Astrocyte of the cerebellum (primary cell): Measurements from ENCODE around the gene PMFBP1.

Experiments used
- DNase-seq: peaks from one replicate; pipeline ENCODE4 v3.0.0-alpha.2; 2011; ENCODE audit warnings: low read depth
- H3K4me3 ChIP-seq: 2 replicates; pipeline ENCODE4 v1.5.1; 2011; ENCODE audit warnings: mild to moderate bottlenecking, low read depth, low read length, moderate library complexity
- in situ Hi-C: cut with HindIII; loops from 2 replicates; pipeline ENCODE4 v1.10.0; 2017; ENCODE audit warnings: low sequenced_read_pairs
- TF ChIP-seq, protein P1 (sequence below): IDR thresholded peaks from 2 replicates; pipeline ENCODE4 v1.5.1; 2012; ENCODE audit warnings: low read length, low read depth, moderate library complexity, mild to moderate bottlenecking; ENCODE audit errors: missing control alignments

Gene PMFBP1

DNA sequence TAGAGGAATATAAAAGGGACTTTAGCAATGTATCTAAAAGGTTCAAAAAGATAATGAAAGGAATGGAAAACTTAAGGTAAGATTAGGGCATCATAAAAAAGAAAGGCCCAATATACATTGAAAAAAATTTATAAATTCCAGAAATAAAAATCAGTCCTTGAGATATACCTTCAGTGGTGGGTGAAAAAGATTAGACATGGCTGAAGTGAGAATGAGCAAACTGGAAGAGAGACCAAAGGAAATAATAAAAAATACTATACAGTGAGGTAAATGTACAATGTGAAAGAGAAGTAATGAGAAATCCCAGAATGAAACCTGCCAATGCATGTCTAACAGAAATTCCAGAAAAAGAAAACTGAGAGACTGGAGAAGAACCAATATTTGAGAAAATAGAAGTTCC is 42.9 kb upstream of the PMFBP1 start:
- no peak for DNase-seq
- no peak overlapping the region for H3K4me3 ChIP-seq
- TF ChIP-seq, protein P1, sequence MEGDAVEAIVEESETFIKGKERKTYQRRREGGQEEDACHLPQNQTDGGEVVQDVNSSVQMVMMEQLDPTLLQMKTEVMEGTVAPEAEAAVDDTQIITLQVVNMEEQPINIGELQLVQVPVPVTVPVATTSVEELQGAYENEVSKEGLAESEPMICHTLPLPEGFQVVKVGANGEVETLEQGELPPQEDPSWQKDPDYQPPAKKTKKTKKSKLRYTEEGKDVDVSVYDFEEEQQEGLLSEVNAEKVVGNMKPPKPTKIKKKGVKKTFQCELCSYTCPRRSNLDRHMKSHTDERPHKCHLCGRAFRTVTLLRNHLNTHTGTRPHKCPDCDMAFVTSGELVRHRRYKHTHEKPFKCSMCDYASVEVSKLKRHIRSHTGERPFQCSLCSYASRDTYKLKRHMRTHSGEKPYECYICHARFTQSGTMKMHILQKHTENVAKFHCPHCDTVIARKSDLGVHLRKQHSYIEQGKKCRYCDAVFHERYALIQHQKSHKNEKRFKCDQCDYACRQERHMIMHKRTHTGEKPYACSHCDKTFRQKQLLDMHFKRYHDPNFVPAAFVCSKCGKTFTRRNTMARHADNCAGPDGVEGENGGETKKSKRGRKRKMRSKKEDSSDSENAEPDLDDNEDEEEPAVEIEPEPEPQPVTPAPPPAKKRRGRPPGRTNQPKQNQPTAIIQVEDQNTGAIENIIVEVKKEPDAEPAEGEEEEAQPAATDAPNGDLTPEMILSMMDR: no peak
- in situ Hi-C loops: no loop called here

GRCh38 chr16:72211110-72211509 is 39.2 kb upstream of the PMFBP1 start:
- TF ChIP-seq, protein P1: no peak
- in situ Hi-C loops: no loop called here
- no peak for DNase-seq

DNA sequence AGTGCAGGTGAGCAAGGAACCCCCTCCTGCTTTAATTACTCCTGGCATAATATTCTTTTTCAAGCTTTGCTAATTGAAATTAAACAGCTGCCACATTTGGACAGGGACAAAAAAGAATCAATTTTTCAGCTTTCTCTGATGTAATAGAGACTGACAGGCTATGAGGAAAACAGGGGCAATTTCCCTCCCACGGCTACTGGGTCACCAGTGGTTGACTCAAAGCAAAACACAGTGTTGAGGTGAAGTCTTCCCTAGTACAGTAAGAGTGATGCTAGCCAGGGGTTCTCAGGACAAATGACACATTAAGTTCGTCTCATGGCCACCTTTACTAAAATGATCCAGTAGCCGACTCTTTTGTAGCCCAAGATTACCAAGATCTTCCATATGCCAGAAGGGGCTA is 38.6 kb upstream of the PMFBP1 start:
- in situ Hi-C loops: no loop called here
- H3K4me3 ChIP-seq: no peak overlapping the region
- TF ChIP-seq, protein P1: no peak
- DNase-seq: no peak

More at GRCh38 chr16:72211110-72211509, 39.2 kb upstream of the PMFBP1 start:
- H3K4me3 ChIP-seq: no peak overlapping the region

GRCh38 chr16:72210072-72210471 is 38.1 kb upstream of the PMFBP1 start:
- in situ Hi-C loops: no loop called here

GRCh38 chr16:72206299-72206698 is 34.3 kb upstream of the PMFBP1 start:
- TF ChIP-seq, protein P1: no peak
- in situ Hi-C loops: no loop called here
- H3K4me3 ChIP-seq: no peak overlapping the region
- DNase-seq: no peak

More at GRCh38 chr16:72210072-72210471, 38.1 kb upstream of the PMFBP1 start:
- no peak overlapping the region for H3K4me3 ChIP-seq
- no peak for DNase-seq
- TF ChIP-seq, protein P1: no peak

DNA sequence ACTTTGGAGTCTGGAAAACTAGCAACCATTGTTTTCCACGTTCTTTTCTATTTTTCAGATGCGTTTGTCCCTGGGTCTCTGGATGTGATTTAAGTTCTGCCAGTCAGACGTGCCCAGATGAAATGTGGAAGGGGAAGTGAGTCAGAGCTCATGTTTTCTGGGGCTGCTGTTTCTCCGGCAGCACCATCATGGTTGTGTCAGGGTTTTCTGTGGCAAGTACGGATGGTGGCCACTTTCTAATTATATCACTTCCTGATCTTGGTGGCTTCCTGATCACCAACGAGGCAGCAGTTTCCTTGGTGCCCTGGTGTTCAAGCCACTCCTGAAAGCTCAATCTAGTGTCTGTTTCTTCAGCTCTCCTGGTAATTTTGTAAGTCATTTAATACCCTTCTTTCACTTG is 31.4 kb upstream of the PMFBP1 start:
- in situ Hi-C loops: no loop called here
- TF ChIP-seq, protein P1: no peak
- DNase-seq: no peak
- H3K4me3 ChIP-seq: no peak overlapping the region

DNA sequence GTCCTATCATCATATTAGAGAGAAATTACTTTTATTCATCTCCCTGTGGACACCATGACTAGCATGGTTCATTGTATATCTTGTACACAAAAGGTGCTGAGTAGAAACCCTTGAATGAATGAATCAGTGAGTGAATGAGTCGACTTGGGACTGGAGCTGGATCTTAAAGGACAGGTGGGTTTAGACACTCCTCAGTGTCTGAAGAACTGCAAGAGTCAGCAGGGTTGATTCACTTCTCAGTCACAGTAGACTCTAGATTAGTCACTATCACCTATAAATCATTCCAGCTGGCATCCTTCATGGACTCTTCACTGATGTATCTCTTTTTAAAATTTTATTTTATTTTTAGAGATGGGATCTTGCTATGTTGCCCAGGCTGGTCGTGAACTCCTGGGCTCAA is 30.1 kb upstream of the PMFBP1 start:
- TF ChIP-seq, protein P1: no peak
- no peak overlapping the region for H3K4me3 ChIP-seq
- no peak for DNase-seq
- in situ Hi-C loops: no loop called here
